Astrocyte (in vitro differentiated cells and primary cell): ENCODE measurements around the gene OTULINL. TPM values are rescaled to one million over a fixed set of nuclear protein-coding genes. Genes with fewer than 3 reads are reported as not detected.
"Not testable (repeated sequence)": the region's sequence is repeated elsewhere in the genome, so short reads cannot be mapped to it uniquely, and the experiment has no call there.

Source experiments
- DNase-seq: peaks from one replicate; pipeline ENCODE4 v3.0.0-alpha.2; 2010; ENCODE audit warnings: low read depth
- FAIRE-seq: peaks from 2 replicates; lab custom pipeline; 2011; peaks lifted over from hg19 to GRCh38; lab: Jason Lieb, UNC
- H2AFZ ChIP-seq: 2 replicates; pipeline ENCODE4 v1.6.0; 2012; ENCODE audit warnings: low read depth, low read length, inconsistent platforms
- H3K27ac ChIP-seq: 2 replicates; pipeline ENCODE4 v1.5.1; 2011; ENCODE audit warnings: low read depth, low read length, inconsistent platforms
- H3K27me3 ChIP-seq: 2 replicates; pipeline ENCODE4 v1.6.0; 2011; ENCODE audit warnings: low read length, inconsistent platforms; ENCODE audit not compliant: insufficient read depth
- H3K36me3 ChIP-seq: 2 replicates; pipeline ENCODE4 v1.5.1; 2011; ENCODE audit warnings: low read length, inconsistent platforms; ENCODE audit not compliant: insufficient read depth
- H3K4me1 ChIP-seq: 2 replicates; pipeline ENCODE4 v1.5.1; 2011; ENCODE audit warnings: low read length, inconsistent platforms; ENCODE audit not compliant: insufficient read depth
- H3K4me2 ChIP-seq: 2 replicates; pipeline ENCODE4 v1.6.0; 2012; ENCODE audit warnings: low read length, inconsistent platforms
- H3K4me3 ChIP-seq: 2 replicates; pipeline ENCODE4 v1.5.1; 2011; ENCODE audit warnings: low read depth, mild to moderate bottlenecking, low read length, inconsistent platforms; ENCODE audit not compliant: insufficient read depth
- H3K79me2 ChIP-seq: 2 replicates; pipeline ENCODE4 v1.6.0; 2012; ENCODE audit warnings: mild to moderate bottlenecking, low read length, inconsistent platforms; ENCODE audit not compliant: insufficient read depth
- H3K9ac ChIP-seq: 2 replicates; pipeline ENCODE4 v1.6.0; 2012; ENCODE audit warnings: mild to moderate bottlenecking, low read length, inconsistent platforms
- H3K9me3 ChIP-seq: 2 replicates; pipeline ENCODE4 v1.5.1; 2012; ENCODE audit warnings: low read depth, mild to moderate bottlenecking, low read length, inconsistent platforms; ENCODE audit not compliant: insufficient read depth
- H4K20me1 ChIP-seq: 2 replicates; pipeline ENCODE4 v1.6.0; 2012; ENCODE audit warnings: low read length, inconsistent platforms; ENCODE audit not compliant: insufficient read depth
- H3K27ac Mint-ChIP-seq: one replicate; pipeline ENCODE4 v1.8.0; 2021; ENCODE audit warnings: mild to moderate bottlenecking, mixed read lengths; ENCODE audit not compliant: unreplicated experiment
- H3K27me3 Mint-ChIP-seq: one replicate; pipeline ENCODE4 v1.8.0; 2021; ENCODE audit warnings: low read depth, mixed read lengths; ENCODE audit not compliant: unreplicated experiment
- H3K36me3 Mint-ChIP-seq: one replicate; pipeline ENCODE4 v1.8.0; 2021; ENCODE audit warnings: low read depth, mixed read lengths; ENCODE audit not compliant: unreplicated experiment
- H3K4me1 Mint-ChIP-seq: one replicate; pipeline ENCODE4 v1.8.0; 2021; ENCODE audit warnings: low read depth, mixed read lengths; ENCODE audit not compliant: unreplicated experiment
- H3K4me3 Mint-ChIP-seq: one replicate; pipeline ENCODE4 v1.8.0; 2021; ENCODE audit warnings: mild to moderate bottlenecking, moderate library complexity, mixed read lengths; ENCODE audit not compliant: unreplicated experiment
- H3K9me3 Mint-ChIP-seq: one replicate; pipeline ENCODE4 v1.8.0; 2021; ENCODE audit warnings: mild to moderate bottlenecking, mixed read lengths; ENCODE audit not compliant: unreplicated experiment
- CTCF ChIP-seq: IDR thresholded peaks from 2 replicates; pipeline ENCODE4 v1.5.1; 2011; ENCODE audit warnings: low read depth, mild to moderate bottlenecking, inconsistent platforms, low read length, moderate library complexity; ENCODE audit not compliant: insufficient read depth
- EZH2 ChIP-seq: IDR thresholded peaks from 2 replicates; pipeline ENCODE4 v1.6.1; 2012; ENCODE audit warnings: mild to moderate bottlenecking, low read length, inconsistent platforms; ENCODE audit not compliant: insufficient read depth
- total RNA-seq: library from RNA; stranded (reverse); gene quantifications from 2 replicates; pipeline ENCODE4 v1.2.1, GENCODE V29; 2021

Gene OTULINL
- total RNA-seq, 1 donor from 2014 or later = 2.8 TPM

GRCh38 chr5:14551211-14551610, 30.4 kb upstream of the OTULINL start:
- no peak for FAIRE-seq
- Histone ChIP-seq H2AFZ (no peak overlapping the region), H3K27ac (no peak overlapping the region), H3K36me3 (no peaks in the 10 kb centered on the region), H3K9me3 (no peaks in the 10 kb centered on the region), H3K4me3 (no peak overlapping the region), H3K4me2 (no peak overlapping the region), H3K27me3 (peaks cover 12% of the 10 kb centered on the region), H3K79me2 (no peaks in the 10 kb centered on the region), H3K9ac (no peak overlapping the region), H3K4me1 (no peaks in the 10 kb centered on the region), H4K20me1 (no peaks in the 10 kb centered on the region)
- Mint-ChIP-seq H3K9me3 (peaks cover 2% of the 10 kb centered on the region), H3K36me3 (no peaks in the 10 kb centered on the region), H3K27ac (no peak overlapping the region), H3K27me3 (peaks cover 13% of the 10 kb centered on the region), H3K4me3 (no peak overlapping the region), H3K4me1 (no peaks in the 10 kb centered on the region)
- no peak for TF ChIP-seq CTCF
- no peak for TF ChIP-seq EZH2
- no peak for DNase-seq

- H3K4me1 Mint-ChIP-seq = no peaks in the 10 kb centered on the region
- no peak overlapping the region for H3K9ac ChIP-seq
- no peak overlapping the region for H3K4me3 ChIP-seq
- DNase-seq (no peak), FAIRE-seq (no peak)
- no peaks in the 10 kb centered on the region for H3K9me3 ChIP-seq
- H3K9me3 Mint-ChIP-seq = no peaks in the 10 kb centered on the region
- no peak overlapping the region for H3K4me3 Mint-ChIP-seq
- H3K36me3 ChIP-seq = no peaks in the 10 kb centered on the region
- no peak overlapping the region for H3K4me2 ChIP-seq
- H3K4me1 ChIP-seq = no peaks in the 10 kb centered on the region
- H3K27me3 ChIP-seq = peaks cover 12% of the 10 kb centered on the region
- H3K27me3 Mint-ChIP-seq = peaks cover 13% of the 10 kb centered on the region
- TF ChIP-seq EZH2 (no peak), CTCF (no peak)
- H4K20me1 ChIP-seq = no peaks in the 10 kb centered on the region
- H2AFZ ChIP-seq = no peak overlapping the region
- no peak overlapping the region for H3K27ac ChIP-seq
- H3K27ac Mint-ChIP-seq = no peak overlapping the region
- H3K36me3 Mint-ChIP-seq = no peaks in the 10 kb centered on the region
- H3K79me2 ChIP-seq = no peaks in the 10 kb centered on the region
Observed at GRCh38 chr5:14552017-14552416, 29.6 kb upstream of the OTULINL start.

- not testable (repeated sequence) for H3K27me3 ChIP-seq, H3K4me3 ChIP-seq, H3K9me3 Mint-ChIP-seq, FAIRE-seq, H4K20me1 ChIP-seq, H3K36me3 ChIP-seq, H3K79me2 ChIP-seq, H3K9me3 ChIP-seq, H3K27ac ChIP-seq, H3K4me2 ChIP-seq, H3K27ac Mint-ChIP-seq, H3K4me3 Mint-ChIP-seq, H3K4me1 Mint-ChIP-seq, H3K4me1 ChIP-seq, H2AFZ ChIP-seq, DNase-seq, H3K36me3 Mint-ChIP-seq, H3K9ac ChIP-seq
- H3K27me3 Mint-ChIP-seq = peaks cover 23% of the 10 kb centered on the region
Observed at GRCh38 chr5:14554288-14554687, 27.3 kb upstream of the OTULINL start.
